ENCODE results near the gene TPBGL. TPM values are rescaled to one million over a fixed set of nuclear protein-coding genes. Genes with fewer than 3 reads are reported as not detected.

TPBGL gene
- total RNA-seq, 1 experiment from 2014 or later = not detected

DNA sequence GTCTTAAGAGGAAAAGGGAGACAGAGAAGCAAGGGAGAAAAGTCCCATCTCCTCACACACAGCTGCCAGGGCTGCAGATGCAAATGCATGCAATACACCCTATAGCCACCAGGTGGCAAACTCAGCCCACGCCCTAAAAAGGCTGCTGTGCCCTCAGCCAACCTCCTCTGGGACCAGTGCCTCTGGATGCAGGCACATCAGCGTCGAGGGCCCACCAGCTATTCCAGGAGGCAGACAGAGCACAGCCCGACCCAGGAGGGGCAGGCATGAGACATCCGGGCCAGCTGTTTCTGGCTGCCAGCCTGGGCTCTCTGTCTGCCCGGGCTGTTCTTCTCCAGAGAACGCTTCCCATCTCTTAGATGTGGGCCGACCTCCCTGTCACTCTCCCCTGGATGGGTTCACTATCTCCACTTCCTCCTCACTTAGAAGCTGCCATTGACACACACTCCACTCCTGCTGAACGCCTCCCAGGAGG, 39.7 kb downstream of the TPBGL start:
- intact Hi-C loops (cut with micrococcal nuclease; ENCODE audit: unreplicated experiment) = loop anchor here (1.0 kb wide), 3 partner anchors 48 to 252 kb away; no protein-coding TSS in a partner anchor
- H4K20me1 ChIP-seq (ENCODE audit: insufficient read depth) = peaks cover 3% of the 10 kb centered on the region; the same call in 1 of the 2 replicates
- H3K4me3 ChIP-seq = no peak overlapping the region
- ChIA-PET CTCF (interaction anchor here (0.6 to 2.0 kb wide), 5 partner anchors 64 to 108 kb away, joined by 3 to 11 read pairs (median 4); no protein-coding TSS in a partner anchor), POLR2A (ENCODE audit: unreplicated experiment) (no interaction called here)
- no peaks in the 10 kb centered on the region for H3K9me3 ChIP-seq (ENCODE audit: insufficient read depth, low read depth)
- no peaks in the 10 kb centered on the region; the same call in 1 of the 2 replicates for H3F3A ChIP-seq (ENCODE audit: insufficient read depth, low read depth)
- no TSS peak for BruUV-seq (replicated peaks)
- no peak overlapping the region for H3K4me2 ChIP-seq
- TF ChIP-seq, protein P1, sequence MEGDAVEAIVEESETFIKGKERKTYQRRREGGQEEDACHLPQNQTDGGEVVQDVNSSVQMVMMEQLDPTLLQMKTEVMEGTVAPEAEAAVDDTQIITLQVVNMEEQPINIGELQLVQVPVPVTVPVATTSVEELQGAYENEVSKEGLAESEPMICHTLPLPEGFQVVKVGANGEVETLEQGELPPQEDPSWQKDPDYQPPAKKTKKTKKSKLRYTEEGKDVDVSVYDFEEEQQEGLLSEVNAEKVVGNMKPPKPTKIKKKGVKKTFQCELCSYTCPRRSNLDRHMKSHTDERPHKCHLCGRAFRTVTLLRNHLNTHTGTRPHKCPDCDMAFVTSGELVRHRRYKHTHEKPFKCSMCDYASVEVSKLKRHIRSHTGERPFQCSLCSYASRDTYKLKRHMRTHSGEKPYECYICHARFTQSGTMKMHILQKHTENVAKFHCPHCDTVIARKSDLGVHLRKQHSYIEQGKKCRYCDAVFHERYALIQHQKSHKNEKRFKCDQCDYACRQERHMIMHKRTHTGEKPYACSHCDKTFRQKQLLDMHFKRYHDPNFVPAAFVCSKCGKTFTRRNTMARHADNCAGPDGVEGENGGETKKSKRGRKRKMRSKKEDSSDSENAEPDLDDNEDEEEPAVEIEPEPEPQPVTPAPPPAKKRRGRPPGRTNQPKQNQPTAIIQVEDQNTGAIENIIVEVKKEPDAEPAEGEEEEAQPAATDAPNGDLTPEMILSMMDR (conservative IDR thresholded peaks at IDR 0.05) = peak; percentile 98
- no peak for TF ChIP-seq EZH2 (IDR thresholded peaks at IDR 0.05; ENCODE audit: low read depth)
- H3K9me2 ChIP-seq (ENCODE audit: insufficient read depth) = no peaks in the 10 kb centered on the region
- H2AFZ ChIP-seq = no peak overlapping the region
- no peaks in the 10 kb centered on the region for H3K4me1 ChIP-seq (replicated peaks; ENCODE audit: insufficient read depth)
- H3K79me2 ChIP-seq (ENCODE audit: low read depth) = no peaks in the 10 kb centered on the region
- no peak overlapping the region for H3K27ac ChIP-seq
- no peaks in the 10 kb centered on the region for H3K36me3 ChIP-seq (ENCODE audit: low read depth)
- peak; percentile 48 to 73 for DNase-seq
- H3K27me3 ChIP-seq (ENCODE audit: insufficient read depth, low read depth) = no peaks in the 10 kb centered on the region

DNA sequence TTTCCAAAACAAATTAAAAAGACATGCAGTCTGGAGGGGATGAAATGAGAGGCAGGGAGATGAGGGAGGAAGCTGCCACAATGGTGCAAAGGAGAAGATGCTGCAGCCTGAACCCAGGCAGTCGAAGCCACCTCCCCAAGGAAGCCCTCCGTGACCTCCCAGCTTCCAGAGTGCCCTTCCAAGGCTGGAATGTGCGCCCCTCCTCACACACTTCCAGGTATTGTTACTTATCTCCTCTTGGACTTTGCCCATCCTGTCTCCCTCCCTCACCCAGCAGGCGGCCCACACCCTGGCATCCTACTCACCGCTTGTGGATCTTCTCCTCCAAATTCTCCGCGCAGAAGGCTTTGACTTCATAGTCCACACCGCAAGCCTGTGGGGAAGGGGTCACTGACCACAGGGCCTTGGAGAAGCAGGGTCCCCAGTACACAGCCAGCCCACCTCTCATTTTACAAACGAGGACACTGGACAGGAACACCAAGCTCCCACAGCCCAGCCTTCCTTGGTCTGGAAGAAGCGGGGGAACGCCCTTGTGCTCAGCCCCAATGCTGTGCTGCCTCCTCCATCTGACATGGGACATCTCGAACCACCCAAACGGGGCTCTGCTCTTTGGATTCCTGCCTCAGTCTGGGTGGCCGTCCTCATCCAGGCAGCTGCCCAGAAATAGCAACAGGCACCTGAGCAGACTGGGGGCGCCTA, 40.3 kb downstream of the TPBGL start:
- Histone ChIP-seq H3K27ac (no peak overlapping the region), H3K27me3 (ENCODE audit: insufficient read depth, low read depth) (no peaks in the 10 kb centered on the region), H3K36me3 (ENCODE audit: low read depth) (no peaks in the 10 kb centered on the region), H3K4me1 (replicated peaks; ENCODE audit: insufficient read depth) (no peaks in the 10 kb centered on the region), H2AFZ (no peak overlapping the region), H3K4me2 (no peak overlapping the region), H3K9me2 (ENCODE audit: insufficient read depth) (no peaks in the 10 kb centered on the region), H3K9me3 (ENCODE audit: insufficient read depth, low read depth) (no peaks in the 10 kb centered on the region), H4K20me1 (ENCODE audit: insufficient read depth) (peaks cover 3% of the 10 kb centered on the region; the same call in 1 of the 2 replicates), H3K79me2 (ENCODE audit: low read depth) (no peaks in the 10 kb centered on the region), H3K4me3 (no peak overlapping the region), H3F3A (ENCODE audit: insufficient read depth, low read depth) (no peaks in the 10 kb centered on the region)
- ChIA-PET POLR2A (ENCODE audit: unreplicated experiment) (no interaction called here), CTCF (interaction anchor here (0.6 to 2.0 kb wide), 4 partner anchors 63 to 104 kb away, joined by 3 to 11 read pairs (median 4); no protein-coding TSS in a partner anchor)
- intact Hi-C loops (cut with micrococcal nuclease; ENCODE audit: unreplicated experiment) = loop anchor here (1.0 kb wide), 3 partner anchors 47 to 251 kb away; no protein-coding TSS in a partner anchor
- DNase-seq = no peak
- TF ChIP-seq EZH2 (IDR thresholded peaks at IDR 0.05; ENCODE audit: low read depth) = no peak
- TF ChIP-seq, protein P1 (conservative IDR thresholded peaks at IDR 0.05) = no peak
- no TSS peak for BruUV-seq (replicated peaks)

DNA sequence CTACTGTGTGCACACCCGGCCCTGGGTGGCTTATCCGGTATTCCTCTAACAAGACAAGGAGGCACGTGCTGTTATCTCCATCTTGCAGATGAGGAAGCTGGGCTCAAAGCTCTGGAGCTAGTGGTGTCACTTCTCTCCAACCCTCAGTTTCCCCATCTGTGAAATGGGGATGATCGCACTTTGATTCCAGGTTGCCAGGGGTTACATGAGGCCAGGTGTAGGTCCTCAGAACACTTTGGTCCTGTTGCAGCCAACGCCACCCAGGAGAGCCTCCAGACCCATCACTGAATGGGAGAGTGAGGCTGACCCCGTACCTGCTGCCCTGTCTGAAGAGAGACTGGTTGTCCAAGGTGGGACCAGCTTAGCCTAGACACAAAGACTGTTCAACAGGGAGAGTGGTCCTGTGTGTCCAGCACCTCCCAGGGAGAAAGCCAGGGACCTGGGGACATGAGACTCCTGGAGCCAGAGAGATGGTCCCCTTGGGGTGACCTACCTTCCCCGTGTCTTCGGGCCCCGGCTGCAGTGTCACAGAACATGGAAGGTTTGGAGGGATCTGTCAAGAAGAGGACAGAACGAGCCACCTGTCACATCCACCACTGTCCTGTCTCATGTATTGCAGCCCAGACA, 41.0 kb downstream of the TPBGL start:
- intact Hi-C loops (cut with micrococcal nuclease; ENCODE audit: unreplicated experiment) = no loop called here
- Histone ChIP-seq H3K9me3 (ENCODE audit: insufficient read depth, low read depth) (no peaks in the 10 kb centered on the region), H3K36me3 (ENCODE audit: low read depth) (no peaks in the 10 kb centered on the region), H3K4me1 (replicated peaks; ENCODE audit: insufficient read depth) (no peaks in the 10 kb centered on the region), H3K79me2 (ENCODE audit: low read depth) (no peaks in the 10 kb centered on the region), H2AFZ (no peak overlapping the region), H4K20me1 (ENCODE audit: insufficient read depth) (peaks cover 3% of the 10 kb centered on the region; the same call in 1 of the 2 replicates), H3F3A (ENCODE audit: insufficient read depth, low read depth) (no peaks in the 10 kb centered on the region), H3K4me2 (no peak overlapping the region), H3K27me3 (ENCODE audit: insufficient read depth, low read depth) (no peaks in the 10 kb centered on the region), H3K27ac (no peak overlapping the region), H3K4me3 (no peak overlapping the region), H3K9me2 (ENCODE audit: insufficient read depth) (no peaks in the 10 kb centered on the region)
- no peak for DNase-seq
- POLR2A ChIA-PET (ENCODE audit: unreplicated experiment) = no interaction called here
- CTCF ChIA-PET = interaction anchor here (0.7 kb wide), 1 partner anchor 99 kb away, joined by 3 read pairs; no protein-coding TSS in a partner anchor
- no TSS peak for BruUV-seq (replicated peaks)
- TF ChIP-seq, protein P1 (conservative IDR thresholded peaks at IDR 0.05) = no peak
- TF ChIP-seq EZH2 (IDR thresholded peaks at IDR 0.05; ENCODE audit: low read depth) = no peak

All from PC-9 (cell line).